Measurements from ENCODE around the gene GPR157.

GRCh38 chr1:9119745-9120144, 9.2 kb downstream of the GPR157 start:
- TF ChIP-seq EZH2 (IDR thresholded peaks at IDR 0.05; ENCODE audit: borderline replicate concordance, insufficient read depth, low read depth, low read length, poor library complexity, severe bottlenecking): no peak
- TF ChIP-seq CTCF (IDR thresholded peaks at IDR 0.05): no peak

All from B cell (primary cell).